HepG2 (cell line): ENCODE data around the gene PPFIA4. TPM values are rescaled to one million over a fixed set of nuclear protein-coding genes. Genes with fewer than 3 reads are reported as not detected.

Experiments
- ZBTB40 ChIP-seq, 2 experiments: fragments of 450-650 bp in 1 of 2; sonication (generic) in 1 of 2; formaldehyde crosslinking in 1 of 2; IDR thresholded peaks; 2 replicates each; pipeline versions ENCODE4 v1.6.1 to v1.8.0; 2016 to 2022; ENCODE audit warnings: antibody characterized with exemption in 1 of 2, mild to moderate bottlenecking in 1 of 2, missing genetic modification reagents in 1 of 2
- ZFP36L1 ChIP-seq: sonication (generic); formaldehyde crosslinking; IDR thresholded peaks from 2 replicates; pipeline ENCODE4 v1.8.0; 2022; ENCODE audit warnings: mild to moderate bottlenecking, missing genetic modification reagents, moderate library complexity
- ZNF556 ChIP-seq: sonication (generic); formaldehyde crosslinking; IDR thresholded peaks from 2 replicates; pipeline ENCODE4 v1.4.0; 2020; ENCODE audit warnings: mild to moderate bottlenecking, missing genetic modification reagents, borderline replicate concordance
- ZNF878 ChIP-seq: sonication (generic); formaldehyde crosslinking; IDR thresholded peaks from 2 replicates; pipeline ENCODE4 v1.8.1; 2023; ENCODE audit warnings: mild to moderate bottlenecking, missing genetic modification reagents, moderate library complexity
- polyA plus RNA-seq, 8 experiments: library from polyadenylated mRNA; depleted of rRNA in 3 of 8; stranded (reverse) in 7 of 8; unstranded in 1 of 8; fragments of >200 nt; fragmentation: Illumina TruSeq in 4 of 8; extraction: Trizol in 4 of 8; gene quantifications; 2 replicates each; pipeline versions ENCODE4 v1.2.1 to v1.2.3, GENCODE V29; 2011 to 2016; ENCODE audit warnings: low read depth in 4 of 8, missing spikeins in 1 of 8, mixed read lengths in 1 of 8; ENCODE audit not compliant: insufficient read depth in 1 of 8
- total RNA-seq, 5 experiments: library from RNA; depleted of rRNA; stranded (reverse); fragments of >200 nt; fragmentation: Illumina TruSeq; extraction: Trizol; gene quantifications; 2 replicates each; pipeline ENCODE4 v1.2.3, GENCODE V29; 2016; ENCODE audit warnings: low read depth in 1 of 5

Gene PPFIA4
- total and polyA plus RNA-seq, 2 of the 13 experiments (the other 11 are each of a cell fraction or from before 2014, with no cell fraction given), result 6.4 TPM; not detected in 1

DNA sequence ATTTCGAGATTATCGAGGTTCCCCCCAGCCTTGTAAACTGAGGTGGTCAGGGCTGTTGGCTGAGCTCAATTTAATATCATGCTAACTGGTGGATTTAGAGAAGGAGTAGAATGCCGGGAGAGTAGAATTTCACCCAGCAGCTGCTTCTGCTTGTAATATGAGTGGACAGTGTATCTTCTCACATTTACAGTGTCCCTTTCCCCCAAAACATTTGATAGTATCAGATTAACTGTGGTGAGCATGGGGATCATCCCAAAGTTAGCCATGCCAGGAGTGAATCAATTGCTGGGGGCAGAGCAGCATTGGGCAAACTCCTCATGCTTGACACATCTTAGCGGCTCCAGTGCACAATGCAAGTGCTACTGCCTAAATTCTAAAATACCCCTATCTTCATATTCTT lies 9.2 kb upstream of the PPFIA4 start (continued):
- TF ChIP-seq ZBTB40 (IDR thresholded peaks at IDR 0.05) (no peak), ZBTB40 (CRISPR knock-in tag; IDR thresholded peaks at IDR 0.05) (no peak), ZNF878 (CRISPR knock-in tag) (no peak), ZNF556 (CRISPR knock-in tag) (no peak), ZFP36L1 (CRISPR knock-in tag) (no peak)
